IMR-90 (cell line): Measurements from ENCODE around the gene SMARCA2. TPM values are rescaled to one million over a fixed set of nuclear protein-coding genes. Genes with fewer than 3 reads are reported as not detected.

Experiments
- ATAC-seq: fragments of 200-7000 bp; cut with Tn5 transposase; 2 replicates; pipeline ENCODE4 v1.9.1; 2020; ENCODE audit warnings: low read depth, mild to moderate bottlenecking, moderate library complexity
- BruUV-seq: library from RNA; stranded (reverse); fragments of 400-500 nt; replicated peaks from 2 replicates; lab custom pipeline; 2021; lab: Mats Ljungman, UMichigan
- CTCF ChIA-PET: fragments of 300-600 bp; formaldehyde crosslinking; extraction: SDS; loops from one replicate; lab custom pipeline; 2021; ENCODE audit warnings: antibody characterized with exemption; lab: Yijun Ruan, JAX
- POLR2A ChIA-PET: fragments of 300-600 bp; sonication (Branson Sonifier 250); formaldehyde crosslinking; loops from one replicate; lab custom pipeline; 2022; ENCODE audit warnings: antibody characterized with exemption; ENCODE audit not compliant: unreplicated experiment; lab: Charles Lee
- DNase-seq: peaks from one replicate; pipeline ENCODE4 v3.0.0; 2013
- H2AFZ ChIP-seq: replicated peaks from 2 replicates; pipeline ENCODE3; 2013; ENCODE audit warnings: low read length, mild to moderate bottlenecking; ENCODE audit not compliant: poor library complexity
- H2AK5ac ChIP-seq: 2 replicates; pipeline ENCODE4 v1.6.1; 2013; ENCODE audit warnings: low read depth, low read length, inconsistent platforms
- H2AK9ac ChIP-seq: replicated peaks from 2 replicates; pipeline ENCODE3; 2013; ENCODE audit warnings: mild to moderate bottlenecking, low read depth, low read length, moderate library complexity; ENCODE audit not compliant: poor library complexity
- H2BK120ac ChIP-seq: 2 replicates; pipeline ENCODE4 v1.6.1; 2013; ENCODE audit warnings: low read depth, low read length, inconsistent platforms
- H2BK15ac ChIP-seq: 3 replicates; pipeline ENCODE4 v1.6.1; 2013; ENCODE audit warnings: low read depth, low read length, inconsistent platforms
- H2BK20ac ChIP-seq: 2 replicates; pipeline ENCODE4 v1.6.1; 2013; ENCODE audit warnings: low read depth, mild to moderate bottlenecking, inconsistent platforms, low read length, moderate library complexity
- H2BK5ac ChIP-seq: 2 replicates; pipeline ENCODE4 v1.6.1; 2013; ENCODE audit warnings: mild to moderate bottlenecking, low read depth, low read length, inconsistent platforms; ENCODE audit not compliant: poor library complexity, severe bottlenecking
- H3K14ac ChIP-seq: replicated peaks from 2 replicates; pipeline ENCODE4 v1.6.1; 2013; ENCODE audit warnings: low read depth, low read length, inconsistent platforms
- H3K18ac ChIP-seq: 2 replicates; pipeline ENCODE4 v1.6.1; 2013; ENCODE audit warnings: low read depth, low read length, control low read depth
- H3K23ac ChIP-seq: 2 replicates; pipeline ENCODE4 v1.6.1; 2013; ENCODE audit warnings: low read depth, low read length, inconsistent platforms
- H3K27ac ChIP-seq: 2 replicates; pipeline ENCODE4 v1.5.1; 2013; ENCODE audit warnings: mild to moderate bottlenecking, control low read depth, low read length; ENCODE audit not compliant: insufficient read depth
- H3K27me3 ChIP-seq: 2 replicates; pipeline ENCODE4 v1.6.1; 2013; ENCODE audit warnings: low read length; ENCODE audit not compliant: control insufficient read depth, insufficient read depth
- H3K36me3 ChIP-seq: 2 replicates; pipeline ENCODE4 v1.6.1; 2013; ENCODE audit warnings: low read length, mixed read lengths; ENCODE audit not compliant: control insufficient read depth, insufficient read depth
- H3K4ac ChIP-seq: 2 replicates; pipeline ENCODE4 v1.6.1; 2013; ENCODE audit warnings: low read depth, low read length, inconsistent platforms
- H3K4me1 ChIP-seq: 2 replicates; pipeline ENCODE4 v1.6.1; 2013; ENCODE audit warnings: low read length, mixed read lengths; ENCODE audit not compliant: control insufficient read depth, insufficient read depth
- H3K4me2 ChIP-seq: 2 replicates; pipeline ENCODE4 v1.6.1; 2013; ENCODE audit warnings: low read depth, mild to moderate bottlenecking, control low read depth, low read length, moderate library complexity
- H3K4me3 ChIP-seq: 2 replicates; pipeline ENCODE4 v1.5.1; 2013; ENCODE audit warnings: low read depth, mild to moderate bottlenecking, control low read depth, low read length, moderate library complexity; ENCODE audit not compliant: insufficient read depth
- H3K56ac ChIP-seq: 2 replicates; pipeline ENCODE4 v1.6.1; 2013; ENCODE audit warnings: low read length, inconsistent platforms; ENCODE audit not compliant: insufficient read depth; ENCODE audit errors: extremely low read depth
- H3K79me1 ChIP-seq, 2 experiments: 2 replicates each; pipeline ENCODE4 v1.6.1; 2013; ENCODE audit warnings: low read length in 2 of 2, inconsistent platforms in 1 of 2, low read depth in 1 of 2
- H3K9ac ChIP-seq: 2 replicates; pipeline ENCODE4 v1.6.1; 2013; ENCODE audit warnings: low read depth, low read length, control low read depth
- H3K9me1 ChIP-seq: 2 replicates; pipeline ENCODE4 v1.6.1; 2013; ENCODE audit warnings: low read length, inconsistent platforms; ENCODE audit not compliant: insufficient read depth
- H3K9me3 ChIP-seq: 2 replicates; pipeline ENCODE4 v1.6.1; 2013; ENCODE audit warnings: low read length; ENCODE audit not compliant: control insufficient read depth, insufficient read depth
- H4K20me1 ChIP-seq: 2 replicates; pipeline ENCODE4 v1.6.1; 2013; ENCODE audit warnings: low read length, inconsistent platforms; ENCODE audit not compliant: insufficient read depth
- H4K5ac ChIP-seq: 2 replicates; pipeline ENCODE4 v1.6.1; 2013; ENCODE audit warnings: mild to moderate bottlenecking, low read depth, low read length, control low read depth
- H4K8ac ChIP-seq, 2 experiments: 2 replicates each; pipeline ENCODE4 v1.6.1; 2013; ENCODE audit warnings: low read depth in 2 of 2, low read length in 2 of 2, control low read depth in 1 of 2, inconsistent platforms in 1 of 2
- H4K91ac ChIP-seq: 2 replicates; pipeline ENCODE4 v1.6.1; 2013; ENCODE audit warnings: low read depth, low read length, inconsistent platforms; ENCODE audit not compliant: insufficient read depth
- MAZ ChIP-seq: IDR thresholded peaks from 2 replicates; pipeline ENCODE4 v1.6.1; 2012; ENCODE audit warnings: low read depth, mild to moderate bottlenecking, low read length, improper control_type of control experiment, moderate library complexity, borderline replicate concordance
- MXI1 ChIP-seq: IDR thresholded peaks from 2 replicates; pipeline ENCODE4 v1.6.1; 2012; ENCODE audit warnings: low read depth, mild to moderate bottlenecking, low read length, moderate library complexity, borderline replicate concordance
- NFE2L2 ChIP-seq: fragments of 150-350 bp; IDR thresholded peaks from 2 replicates; pipeline ENCODE4 v1.6.1; 2016; ENCODE audit warnings: low read depth, mild to moderate bottlenecking, low read length
- RAD21 ChIP-seq: IDR thresholded peaks from 2 replicates; pipeline ENCODE4 v1.6.1; 2012; ENCODE audit warnings: low read length, improper control_type of control experiment
- WGBS, 2 experiments: methylation state at CpG; one replicate each; pipeline versions ENCODE4 v1.1.5 to v1.1.7; 2013; ENCODE audit warnings: missing lambda C conversion rate in 2 of 2; ENCODE audit not compliant: insufficient read length in 1 of 2; ENCODE audit errors: extremely low coverage in 2 of 2; 5-methylcytosine and 5-hydroxymethylcytosine counted together
- dilution Hi-C: fragments of 300-500 bp; cut with HindIII; formaldehyde crosslinking; loops from one replicate; pipeline ENCODE4 v1.14.3; 2018; ENCODE audit warnings: low sequenced_read_pairs; ENCODE audit not compliant: unreplicated experiment
- in situ Hi-C: fragments of 300-500 bp; cut with MboI; formaldehyde crosslinking; loops from 3 replicates; pipeline ENCODE4 v1.14.3; 2019; ENCODE audit warnings: low sequenced_read_pairs, inconsistent platforms, mixed read lengths
- intact Hi-C: fragments of 100-400 bp; cut with micrococcal nuclease; formaldehyde crosslinking; loops from 2 replicates; pipeline ENCODE4 v1.10.0; 2022
- polyA plus RNA-seq, 3 experiments: library from polyadenylated mRNA; depleted of rRNA; stranded (reverse); fragments of >200 nt; gene quantifications; 2 replicates each; pipeline ENCODE4 v1.2.3, GENCODE V29; 2012; ENCODE audit warnings: low replicate concordance in 1 of 3
- total RNA-seq: library from RNA; depleted of rRNA; stranded (reverse); fragments of >200 nt; gene quantifications from 2 replicates; pipeline ENCODE4 v1.2.3, GENCODE V29; 2012

Gene SMARCA2
- total and polyA plus RNA-seq, 2 of the 4 experiments (the other 2 are of a cell fraction), result 25.3 to 26.7 TPM

DNA sequence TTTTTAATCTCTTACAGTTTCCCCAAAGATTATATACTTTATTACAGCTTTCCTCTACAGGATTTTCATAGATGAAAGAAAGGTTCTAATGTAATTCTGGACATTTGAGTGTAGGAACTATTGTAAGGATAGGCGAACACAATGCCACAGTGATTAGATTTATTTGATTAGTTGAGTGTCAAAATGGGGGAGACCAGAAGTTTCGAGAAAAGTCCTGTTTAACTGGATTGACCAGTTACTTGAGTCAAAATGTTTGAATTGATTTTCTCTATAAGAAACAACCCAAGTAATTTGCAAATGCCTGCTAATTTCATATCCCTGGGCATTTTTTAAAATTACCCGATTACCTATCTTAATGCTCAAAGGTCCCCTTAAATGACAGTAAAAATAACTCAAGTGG lies 50.6 kb downstream of the SMARCA2 start:
- Histone ChIP-seq H2AK5ac (no peak overlapping the region), H3K9ac (no peak overlapping the region), H2BK120ac (no peak overlapping the region), H2BK15ac (no peak overlapping the region), H3K14ac (no peak overlapping the region), H3K4me1 (no peaks in the 10 kb centered on the region), H2BK5ac (no peak overlapping the region), H4K91ac (no peak overlapping the region), H3K4ac (no peak overlapping the region), H3K9me1 (no peaks in the 10 kb centered on the region), H3K4me3 (no peak overlapping the region), H3K56ac (no peak overlapping the region), H3K23ac (no peak overlapping the region), H2BK20ac (no peak overlapping the region), H4K8ac (no peak overlapping the region), H2AK9ac (no peak overlapping the region), H3K4me2 (no peak overlapping the region), H4K5ac (no peak overlapping the region), H4K20me1 (no peaks in the 10 kb centered on the region), H3K18ac (no peak overlapping the region), H3K27ac (no peak overlapping the region), H3K79me1 (no peaks in the 10 kb centered on the region), H2AFZ (no peak overlapping the region), H3K36me3 (peaks cover 11% of the 10 kb centered on the region; the same call in 1 of the 2 replicates), H3K27me3 (no peaks in the 10 kb centered on the region), H3K9me3 (no peaks in the 10 kb centered on the region)
- no peak for ATAC-seq
- ChIA-PET POLR2A (no interaction called here), CTCF (no interaction called here)
- no peak for TF ChIP-seq MXI1
- no peak for TF ChIP-seq NFE2L2
- TF ChIP-seq RAD21, result no peak
- TF ChIP-seq MAZ, result no peak
- dilution Hi-C loops (no loop called here), in situ Hi-C loops (no loop called here), intact Hi-C loops (no loop called here)
- BruUV-seq, result no TSS peak
- 90% methylated on average over 2 of the region's 3 CpGs; no CpG with 5 or more reads in 1 of the 2 experiments for WGBS, 2 experiments
- no peak for DNase-seq
